HG03354 (cell line): ENCODE measurements around the gene CSH1.
"Not testable (repeated sequence)": the region's sequence is repeated elsewhere in the genome, so short reads cannot be mapped to it uniquely, and the experiment has no call there.

ENCODE experiments used
- ATAC-seq: cut with Tn5 transposase; IDR thresholded peaks from one replicate; pipeline ENCODE4 v1.9.1; 2021; ENCODE audit warnings: mild to moderate bottlenecking; ENCODE audit not compliant: unreplicated experiment, poor library complexity, severe bottlenecking

CSH1 gene

DNA sequence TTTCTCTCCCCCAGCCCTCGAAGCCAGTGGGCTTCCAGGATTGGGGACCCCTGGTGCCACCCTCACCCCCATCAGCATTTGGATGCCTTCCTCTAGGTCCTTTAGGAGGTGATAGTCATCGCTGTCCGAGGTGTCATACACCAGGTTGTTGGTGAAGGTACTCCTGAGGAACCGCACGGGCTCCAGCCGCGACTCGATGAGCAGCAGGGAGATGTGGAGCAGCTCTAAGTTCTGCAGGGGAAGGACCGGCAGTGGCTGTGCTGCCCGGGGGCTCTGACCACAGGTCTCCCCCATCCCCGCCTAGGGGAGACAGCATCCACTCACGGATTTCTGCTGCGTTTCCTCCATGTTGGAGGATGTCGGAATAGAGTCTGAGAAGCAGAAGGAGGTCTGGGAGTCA is 13.7 kb upstream of the CSH1 start:
- no peak for ATAC-seq

DNA sequence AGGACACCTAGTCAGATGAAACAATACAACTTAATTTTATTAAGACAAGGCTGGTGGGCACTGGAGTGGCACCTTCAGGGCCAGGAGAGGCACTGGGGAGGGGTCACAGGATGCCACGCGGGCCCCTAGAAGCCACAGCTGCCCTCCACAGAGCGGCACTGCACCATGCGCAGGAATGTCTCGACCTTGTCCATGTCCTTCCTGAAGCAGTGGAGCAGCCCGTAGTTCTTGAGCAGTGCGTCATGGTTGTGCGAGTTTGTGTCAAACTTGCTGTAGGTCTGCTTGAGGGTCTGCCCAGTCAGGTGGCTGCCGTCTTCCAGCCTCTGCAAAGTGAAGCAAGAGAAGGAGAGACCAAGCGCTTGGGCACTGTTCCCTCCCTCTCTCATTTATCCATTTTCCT is 13.2 kb upstream of the CSH1 start:
- ATAC-seq, result not testable (repeated sequence)

DNA sequence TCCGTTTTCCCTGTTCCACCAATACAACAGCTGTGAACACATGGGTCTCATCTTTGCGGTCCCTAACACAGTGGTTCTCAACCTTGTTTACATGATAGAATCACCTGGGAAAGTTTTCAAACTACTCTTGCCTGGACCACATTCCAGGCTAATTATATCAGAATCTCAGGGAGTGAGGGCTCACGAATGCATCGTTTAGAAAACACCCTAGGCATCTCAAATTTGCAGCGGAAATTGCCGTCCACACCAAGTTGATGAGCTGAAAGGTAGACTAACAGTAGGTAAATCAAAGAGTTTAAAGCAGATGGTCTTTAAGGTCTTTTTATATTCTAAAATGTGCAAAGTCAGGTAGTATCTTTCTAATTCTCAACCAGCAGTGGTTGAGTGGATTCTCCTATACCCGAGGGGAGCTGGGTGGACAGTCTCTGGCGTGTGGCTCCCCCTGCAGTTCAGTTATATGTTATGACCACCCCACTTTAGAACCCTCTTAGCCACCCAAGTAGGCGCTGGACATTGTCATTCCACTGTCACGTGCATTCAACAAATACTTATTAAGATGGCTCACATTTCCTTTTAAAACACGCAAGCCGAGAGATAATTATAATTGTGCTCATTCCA is 10.9 kb upstream of the CSH1 start:
- ATAC-seq, result not testable (repeated sequence)

DNA sequence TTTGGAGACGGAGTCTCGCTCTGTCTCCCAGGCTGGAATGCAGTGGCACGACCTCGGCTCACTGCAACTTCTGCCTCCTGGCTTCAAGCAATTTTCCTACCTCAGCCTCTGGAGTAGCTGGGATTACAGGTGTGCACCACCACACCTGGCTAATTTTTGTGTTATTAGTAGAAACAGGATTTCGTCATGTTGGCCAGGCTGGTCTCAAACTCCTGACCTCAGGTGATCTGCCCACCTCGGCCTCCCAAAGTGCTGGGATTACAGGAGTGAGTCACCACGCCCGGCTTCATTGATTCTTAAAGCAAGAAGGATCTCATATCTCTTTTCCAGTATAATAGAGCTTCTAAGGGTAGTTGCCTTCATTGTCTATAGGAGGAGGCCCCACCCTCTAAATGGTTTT is 8.4 kb upstream of the CSH1 start:
- ATAC-seq, result not testable (repeated sequence)

DNA sequence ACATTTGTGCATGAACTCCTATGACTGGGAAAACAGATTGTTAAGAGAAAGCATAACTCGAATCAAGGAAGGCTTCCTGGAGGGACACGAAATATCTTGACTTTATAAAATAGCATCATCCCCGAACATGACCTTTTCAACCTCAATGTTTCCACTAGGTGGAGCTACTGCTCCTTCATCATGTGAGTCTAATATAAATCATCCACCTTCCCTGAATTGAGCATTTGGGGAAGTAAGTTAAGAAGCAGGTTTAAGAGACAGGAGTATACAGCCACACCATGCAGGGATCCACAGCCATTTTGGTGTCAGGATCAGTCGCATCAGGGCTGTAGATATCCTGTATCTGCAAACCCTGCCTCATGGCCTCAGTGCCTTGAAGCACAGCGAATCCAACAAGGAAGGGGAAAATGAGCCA is 7.4 kb upstream of the CSH1 start:
- not testable (repeated sequence) for ATAC-seq

DNA sequence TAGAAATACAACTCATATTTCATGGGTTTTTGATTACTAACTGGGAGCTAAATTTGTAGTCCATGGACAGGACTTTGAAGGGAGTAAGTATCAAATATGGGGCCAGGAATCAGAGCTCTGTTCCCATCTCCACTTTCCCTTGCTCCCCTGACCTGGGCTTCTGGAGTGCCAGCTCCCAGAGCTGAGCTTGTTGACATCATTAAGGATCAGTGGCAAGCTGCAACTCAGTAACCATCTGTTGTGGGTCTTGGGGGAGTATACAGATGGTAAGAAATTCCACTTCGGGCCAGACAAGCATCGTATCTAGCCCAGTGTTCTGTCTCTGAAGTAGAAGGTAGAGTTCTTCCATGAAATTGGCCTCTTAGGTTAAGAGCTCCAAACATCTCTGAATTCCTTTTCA is 5.6 kb upstream of the CSH1 start:
- ATAC-seq, result not testable (repeated sequence)

DNA sequence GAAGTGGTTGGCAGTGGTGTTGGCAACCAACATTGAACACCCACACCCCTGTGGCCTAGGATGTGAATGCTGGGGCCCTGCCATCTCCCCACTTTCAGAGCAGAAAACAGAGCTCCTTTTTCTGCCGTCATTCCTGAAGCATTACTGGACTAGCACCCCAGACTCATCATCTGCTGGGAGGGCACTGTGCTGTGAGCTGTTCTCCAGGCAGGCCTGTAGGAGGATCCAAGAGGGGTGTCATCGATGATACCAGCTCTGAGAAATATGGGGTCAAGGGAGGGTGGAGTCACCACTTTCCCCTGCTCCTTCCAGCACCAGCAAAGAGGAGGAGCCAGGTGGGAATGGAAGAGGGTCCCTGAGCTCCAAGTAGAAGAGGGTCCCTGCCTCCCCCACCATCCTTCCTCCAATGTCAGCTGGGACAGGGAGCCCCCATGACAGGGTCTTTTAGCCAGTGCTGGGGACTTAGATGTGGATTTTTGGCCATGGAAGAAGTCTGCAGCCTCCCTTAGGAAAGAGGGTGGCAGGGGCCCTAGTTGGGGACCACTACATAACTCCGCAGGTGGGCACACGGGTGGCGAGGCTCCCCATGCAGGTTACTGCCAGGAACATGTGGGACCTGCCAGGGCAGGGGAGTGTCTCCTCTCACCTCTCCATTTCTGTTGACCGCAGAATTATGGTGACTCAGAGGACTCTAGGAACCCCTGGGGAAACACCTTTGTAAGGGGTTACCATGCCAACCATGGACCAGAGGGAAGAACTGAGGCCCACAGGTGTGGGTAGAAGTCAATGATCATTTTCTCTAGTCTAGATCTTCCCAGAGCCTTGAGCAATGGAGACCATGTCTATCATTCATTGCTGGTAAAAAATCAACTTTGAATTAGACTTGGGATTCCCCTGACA is 2.8 kb upstream of the CSH1 start:
- ATAC-seq, result not testable (repeated sequence)

DNA sequence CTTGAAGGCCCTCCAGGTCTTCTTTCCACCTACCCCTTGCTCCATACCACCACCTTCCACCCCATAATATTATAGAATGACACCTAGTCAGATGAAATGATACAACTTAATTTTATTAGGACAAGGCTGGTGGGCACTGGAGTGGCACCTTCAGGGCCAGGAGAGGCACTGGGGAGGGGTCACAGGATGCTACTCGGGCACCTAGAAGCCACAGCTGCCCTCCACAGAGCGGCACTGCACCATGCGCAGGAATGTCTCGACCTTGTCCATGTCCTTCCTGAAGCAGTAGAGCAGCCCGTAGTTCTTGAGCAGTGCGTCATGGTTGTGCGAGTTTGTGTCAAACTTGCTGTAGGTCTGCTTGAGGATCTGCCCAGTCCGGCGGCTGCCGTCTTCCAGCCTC is 1.6 kb downstream of the CSH1 start:
- ATAC-seq, result not testable (repeated sequence)

DNA sequence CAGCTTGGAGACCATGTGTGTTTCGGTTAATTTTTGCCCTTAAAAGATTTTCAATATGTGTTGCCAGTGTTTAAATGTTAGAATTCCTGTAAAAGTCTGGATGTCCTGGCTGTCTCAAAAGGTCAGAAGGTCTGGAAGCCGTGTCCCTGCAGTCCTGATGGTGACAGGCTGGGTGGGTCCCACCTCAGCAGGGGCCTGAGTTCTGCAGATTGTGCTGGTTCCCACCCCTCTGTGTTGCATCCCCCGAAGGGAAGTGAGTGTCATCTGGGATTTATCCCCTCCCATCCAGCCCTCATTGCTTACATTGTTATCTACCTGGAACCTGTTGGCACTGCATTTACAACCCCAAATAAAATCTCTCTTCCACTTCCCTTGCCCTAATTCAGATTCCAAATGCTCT is 2.4 kb downstream of the CSH1 start:
- not testable (repeated sequence) for ATAC-seq

DNA sequence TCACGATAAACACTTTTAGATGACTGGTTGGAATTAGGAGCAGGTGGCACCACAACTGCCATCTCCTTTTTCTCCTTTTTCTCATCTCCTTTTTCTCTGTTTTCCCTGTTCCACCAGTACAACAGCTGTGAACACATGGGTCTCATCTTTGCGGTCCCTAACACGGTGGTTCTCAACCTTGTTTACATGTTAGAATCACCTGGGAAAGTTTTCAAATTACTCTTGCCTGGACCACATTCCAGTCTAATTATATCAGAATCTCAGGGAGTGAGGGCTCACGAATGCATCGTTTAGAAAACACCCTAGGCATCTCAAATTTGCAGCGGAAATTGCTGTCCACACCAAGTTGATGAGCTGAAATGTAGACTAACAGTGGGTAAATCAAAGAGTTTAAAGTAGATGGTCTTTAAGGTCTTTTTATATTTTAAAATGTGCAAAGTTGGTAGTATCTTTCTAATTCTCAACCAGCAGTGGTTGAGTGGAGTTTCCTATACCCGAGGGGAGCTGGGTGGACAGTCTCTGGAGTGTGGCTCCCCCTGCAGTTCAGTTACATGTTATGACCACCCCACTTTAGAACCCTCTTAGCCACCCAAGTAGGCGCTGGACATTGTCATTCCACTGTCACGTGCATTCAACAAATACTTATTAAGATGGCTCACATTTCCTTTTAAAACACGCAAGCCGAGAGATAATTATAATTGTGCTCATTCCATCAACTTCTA is 3.9 kb downstream of the CSH1 start:
- not testable (repeated sequence) for ATAC-seq

DNA sequence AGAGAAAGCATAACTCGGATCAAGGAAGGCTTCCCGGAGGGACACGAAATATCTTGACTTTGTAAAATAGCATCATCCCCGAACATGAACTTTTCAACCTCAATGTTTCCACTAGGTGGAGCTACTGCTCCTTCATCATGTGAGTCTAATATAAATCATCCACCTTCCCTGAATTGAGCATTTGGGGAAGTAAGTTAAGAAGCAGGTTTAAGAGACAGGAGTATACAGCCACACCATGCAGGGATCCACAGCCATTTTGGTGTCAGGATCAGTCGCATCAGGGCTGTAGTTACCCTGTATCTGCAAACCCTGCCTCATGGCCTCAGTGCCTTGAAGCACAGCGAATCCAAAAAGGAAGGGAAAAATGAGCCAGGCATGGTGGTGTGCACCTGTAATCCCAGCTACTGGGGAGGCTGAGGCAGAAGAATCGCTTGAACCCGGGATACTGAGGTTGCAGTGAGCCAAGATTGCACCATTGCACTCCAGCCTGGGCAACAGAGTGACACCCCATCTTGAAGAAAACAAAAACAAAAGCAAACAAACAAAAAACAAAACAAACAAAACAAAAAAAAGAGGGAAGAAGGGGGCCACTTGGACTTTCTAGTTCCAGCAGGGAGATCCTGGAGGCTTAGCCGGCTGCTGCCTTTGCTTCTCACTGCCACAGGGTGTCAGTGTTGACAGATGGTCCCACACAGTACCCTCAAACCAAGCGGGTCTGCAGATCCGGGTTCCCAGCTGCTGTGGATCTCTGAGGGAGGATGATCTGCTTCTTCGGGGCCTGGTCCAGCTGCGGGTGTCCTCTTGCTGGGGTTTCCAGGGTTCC is 7.1 kb downstream of the CSH1 start:
- ATAC-seq, result not testable (repeated sequence)

DNA sequence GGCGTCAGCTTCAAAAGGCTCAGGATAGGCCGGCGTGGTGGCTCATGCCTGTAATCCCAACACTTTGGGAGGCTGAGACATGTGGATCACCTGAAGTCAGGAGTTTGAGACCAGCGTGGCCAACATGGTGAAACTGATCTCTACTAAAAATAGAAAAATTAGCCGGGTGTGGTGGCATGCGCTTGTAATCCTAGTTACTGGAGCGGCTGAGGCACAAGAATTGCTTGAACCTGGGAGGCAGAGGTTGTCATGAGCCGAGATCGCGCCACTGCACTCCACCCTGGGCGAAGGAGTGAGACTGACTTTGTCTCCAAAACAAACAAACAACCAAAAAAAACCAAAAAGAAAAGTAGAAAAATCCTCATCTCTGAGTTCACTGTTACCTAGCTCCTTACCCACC is 11.3 kb downstream of the CSH1 start:
- ATAC-seq, result not testable (repeated sequence)

DNA sequence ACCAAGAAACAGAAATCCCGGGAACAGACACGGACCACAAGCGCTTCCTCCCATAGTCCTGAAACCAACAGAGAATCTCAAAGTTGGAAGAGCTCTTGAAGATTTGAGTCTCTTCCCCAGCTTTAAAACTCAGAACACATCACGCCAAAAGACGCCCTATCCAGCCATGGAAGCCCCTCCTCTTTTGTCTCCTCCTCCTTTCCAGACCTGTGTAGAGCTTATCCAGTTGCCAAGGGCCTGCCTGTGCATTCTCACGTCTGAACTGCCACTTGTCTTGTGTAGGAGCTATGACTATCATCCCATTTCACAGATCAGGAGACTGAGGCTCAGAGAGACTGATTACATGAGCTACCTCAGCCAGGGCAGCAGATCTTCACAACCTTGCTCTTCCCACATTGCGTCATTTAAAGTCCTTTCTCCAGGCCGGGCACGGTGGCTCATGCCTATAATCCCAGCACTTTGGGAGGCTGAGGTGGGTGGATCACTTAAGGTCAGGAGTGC is 13.7 kb downstream of the CSH1 start:
- ATAC-seq, result not testable (repeated sequence)

DNA sequence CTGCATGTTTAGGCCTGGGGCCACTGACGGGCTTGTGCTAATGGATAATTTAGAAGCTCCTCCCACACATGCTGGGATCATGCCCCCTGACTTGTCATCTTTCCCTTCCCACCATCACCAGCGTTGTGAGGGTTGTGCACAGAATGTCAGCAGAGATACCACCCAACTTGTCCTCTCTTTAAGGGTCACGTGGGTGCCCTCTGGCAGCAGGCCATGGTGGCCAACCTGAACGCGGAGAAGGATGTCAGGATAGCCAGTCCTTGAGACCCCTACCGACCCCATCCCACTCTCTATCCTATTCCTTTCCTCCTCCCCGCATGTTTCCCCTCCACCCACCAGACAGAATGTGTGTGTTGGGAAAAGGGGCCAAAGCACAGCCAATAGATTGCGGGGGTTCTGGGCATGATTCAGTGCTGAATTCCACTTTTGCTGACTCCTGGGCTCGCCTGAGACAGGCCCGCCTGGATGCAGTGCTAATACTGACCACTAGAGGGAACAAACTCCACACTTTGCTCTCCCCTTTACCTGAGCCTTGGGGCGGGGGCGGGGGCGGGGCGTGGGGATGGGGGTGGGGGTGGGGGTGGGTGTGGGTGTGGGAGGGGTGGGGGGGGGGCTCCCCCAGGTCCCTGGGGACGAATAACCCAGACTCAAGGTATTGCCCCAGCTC is 14.3 kb downstream of the CSH1 start, which contains the start of gene GH2:
GH2 (minus strand) TSS at position 10 of the 667 bp plus-strand sequence. CDS start 143 bp downstream, outside the sequence.
- no peak for ATAC-seq

DNA sequence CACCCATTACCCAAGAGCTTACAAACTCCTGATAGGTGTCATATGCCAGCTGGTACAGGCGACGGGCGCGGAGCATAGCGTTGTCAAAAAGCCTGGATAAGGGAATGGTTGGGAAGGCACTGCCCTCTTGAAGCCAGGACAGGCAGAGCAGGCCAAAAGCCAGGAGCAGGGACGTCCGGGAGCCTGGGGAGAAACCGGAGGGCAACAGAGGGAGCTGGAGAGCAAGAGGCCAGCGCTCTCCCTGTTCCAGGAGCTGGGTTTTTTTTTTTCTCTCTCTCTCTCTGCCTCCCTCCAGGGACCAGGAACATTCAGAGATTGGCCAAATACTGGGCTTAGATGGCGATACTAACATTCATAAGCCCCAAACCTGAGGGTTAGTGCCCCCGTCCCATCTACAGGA is 15.0 kb downstream of the CSH1 start:
- ATAC-seq, result not testable (repeated sequence)

DNA sequence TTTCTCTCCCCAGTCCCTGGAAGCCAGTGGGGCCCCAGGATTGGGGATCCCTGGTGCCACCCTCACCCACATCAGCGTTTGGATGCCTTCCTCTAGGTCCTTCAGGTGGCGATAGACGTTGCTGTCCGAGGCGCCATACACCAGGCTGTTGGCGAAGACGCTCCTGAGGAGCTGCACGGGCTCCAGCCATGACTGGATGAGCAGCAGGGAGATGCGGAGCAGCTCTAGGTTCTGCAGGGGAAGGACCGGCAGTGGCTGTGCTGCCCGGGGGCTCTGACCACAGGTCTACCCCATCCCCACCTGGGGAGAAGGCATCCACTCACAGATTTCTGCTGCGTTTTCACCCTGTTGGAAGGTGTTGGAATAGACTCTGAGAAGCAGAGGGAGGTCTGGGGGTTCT is 15.7 kb downstream of the CSH1 start:
- no peak for ATAC-seq

DNA sequence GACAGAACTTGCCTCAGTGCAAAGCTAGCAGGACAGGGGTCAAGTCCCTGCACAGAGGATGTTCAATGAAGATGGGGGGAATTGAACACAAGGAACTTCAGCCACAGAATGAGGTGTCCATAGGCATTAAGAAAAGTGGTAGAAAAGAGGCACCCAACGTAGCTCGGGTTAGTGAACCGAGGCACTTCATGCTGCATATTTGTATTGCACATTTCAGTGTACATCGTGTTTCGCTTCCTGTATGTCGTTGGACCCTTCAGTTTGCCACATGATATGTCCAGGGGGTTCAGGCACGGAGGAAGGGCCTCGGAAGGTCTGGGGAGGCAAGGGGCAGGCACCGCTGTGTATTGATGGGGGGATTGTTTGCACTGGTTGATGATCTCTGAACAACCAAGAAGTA is 18.0 kb downstream of the CSH1 start:
- not testable (repeated sequence) for ATAC-seq

DNA sequence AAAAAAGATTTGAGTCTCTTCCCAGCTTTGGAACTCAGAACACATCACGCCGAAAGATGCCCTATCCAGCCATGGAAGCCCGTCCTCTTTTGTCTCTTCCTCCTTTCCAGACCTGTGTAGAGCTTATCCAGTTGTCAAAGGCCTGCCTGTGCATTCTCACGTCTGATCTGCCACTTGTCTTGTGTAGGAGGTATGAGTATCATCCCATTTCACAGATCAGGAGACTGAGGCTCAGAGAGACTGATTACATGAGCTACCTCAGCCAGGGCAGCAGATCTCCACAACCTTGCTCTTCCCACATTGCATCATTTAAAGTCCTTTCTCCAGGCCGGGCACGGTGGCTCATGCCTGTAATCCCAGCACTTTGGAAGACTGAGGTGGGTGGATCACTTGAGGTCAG is 21.7 kb downstream of the CSH1 start:
- not testable (repeated sequence) for ATAC-seq
